HG02678 (cell line): Measurements from ENCODE around the gene GPR15.

Experiments used
- ATAC-seq: cut with Tn5 transposase; IDR thresholded peaks from one replicate; pipeline ENCODE4 v1.9.1; 2021; ENCODE audit warnings: mild to moderate bottlenecking, moderate library complexity; ENCODE audit not compliant: unreplicated experiment

Gene GPR15

GRCh38 chr3:98529856-98530459 lies 1.8 kb upstream of the GPR15 start:
- no peak for ATAC-seq

DNA sequence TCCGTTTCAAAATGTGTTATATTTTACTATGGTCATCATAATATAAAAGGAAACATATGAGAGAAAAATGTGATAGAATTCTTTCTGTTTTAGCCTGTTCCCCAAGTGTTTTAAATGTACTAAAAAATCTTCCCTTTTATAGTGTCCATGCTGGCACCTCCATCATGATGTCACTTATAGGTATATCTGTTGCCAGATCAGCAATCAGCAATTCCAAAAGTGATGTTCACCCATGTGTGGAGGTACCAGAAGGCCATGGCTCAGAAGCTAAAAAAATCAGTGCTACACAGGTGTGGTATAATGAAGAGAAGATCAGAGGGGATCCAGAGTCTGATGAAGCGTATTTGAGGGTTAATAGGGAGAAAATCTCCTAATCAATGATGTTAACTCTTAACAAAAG lies 1.1 kb upstream of the GPR15 start:
- ATAC-seq = no peak

DNA sequence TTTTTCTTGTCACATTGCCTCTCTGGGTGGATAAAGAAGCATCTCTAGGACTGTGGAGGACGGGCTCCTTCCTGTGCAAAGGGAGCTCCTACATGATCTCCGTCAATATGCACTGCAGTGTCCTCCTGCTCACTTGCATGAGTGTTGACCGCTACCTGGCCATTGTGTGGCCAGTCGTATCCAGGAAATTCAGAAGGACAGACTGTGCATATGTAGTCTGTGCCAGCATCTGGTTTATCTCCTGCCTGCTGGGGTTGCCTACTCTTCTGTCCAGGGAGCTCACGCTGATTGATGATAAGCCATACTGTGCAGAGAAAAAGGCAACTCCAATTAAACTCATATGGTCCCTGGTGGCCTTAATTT lies 478 bp downstream of the GPR15 start:
- ATAC-seq = no peak

GRCh38 chr3:98532709-98533571 lies 1.2 kb downstream of the GPR15 start:
- ATAC-seq = no peak

- no peak for ATAC-seq
Observed at GRCh38 chr3:98534168-98534567, 2.4 kb downstream of the GPR15 start.

DNA sequence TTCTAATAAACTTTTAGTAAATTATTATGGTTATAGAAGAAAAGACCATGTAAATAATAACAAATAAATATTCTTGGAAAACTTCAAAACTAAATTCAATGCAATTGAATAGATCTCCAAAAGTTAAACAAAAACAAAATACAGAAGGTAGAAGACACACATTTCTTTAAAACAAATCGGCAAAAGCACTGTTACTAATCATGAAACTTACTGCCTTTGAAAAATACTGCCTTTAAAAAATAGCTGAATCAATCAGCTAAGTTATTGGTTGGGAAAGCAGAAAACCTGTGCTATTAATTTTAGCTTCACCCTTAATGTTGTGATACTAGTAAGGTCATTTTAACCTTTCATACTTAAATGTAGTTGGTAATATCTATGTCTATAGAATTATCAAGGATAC lies 3.0 kb downstream of the GPR15 start:
- no peak for ATAC-seq

GRCh38 chr3:98536456-98537017 lies 4.8 kb downstream of the GPR15 start:
- peak; percentile 71 for ATAC-seq

- peak; percentile 44 for ATAC-seq
Observed at GRCh38 chr3:98540346-98540745, 8.6 kb downstream of the GPR15 start.

- ATAC-seq = no peak
Observed at GRCh38 chr3:98541695-98542094, 9.9 kb downstream of the GPR15 start.

DNA sequence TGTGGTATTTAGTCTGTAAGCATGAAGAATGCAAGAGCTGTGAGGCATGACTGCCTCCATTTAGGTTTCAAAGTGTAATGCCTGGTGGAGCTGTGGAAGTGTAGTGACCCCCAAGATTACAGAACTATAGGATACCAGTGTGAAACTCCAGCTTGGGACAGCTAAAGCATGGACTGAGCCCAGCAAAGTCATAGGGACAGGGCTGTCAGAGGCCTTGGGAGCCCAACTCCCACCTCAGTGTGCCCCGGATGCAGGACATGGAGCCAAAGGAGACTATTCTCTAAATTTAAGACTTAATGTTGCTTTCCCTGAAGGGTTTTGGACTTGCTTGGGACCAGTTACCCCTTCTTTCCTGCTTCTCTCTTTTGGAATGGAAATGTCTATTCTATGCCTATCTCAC lies 10.8 kb downstream of the GPR15 start:
- no peak for ATAC-seq

- ATAC-seq = peak; percentile 50
Observed at GRCh38 chr3:98545940-98546339, 14.2 kb downstream of the GPR15 start.

GRCh38 chr3:98548544-98548943 lies 16.8 kb downstream of the GPR15 start:
- no peak for ATAC-seq

DNA sequence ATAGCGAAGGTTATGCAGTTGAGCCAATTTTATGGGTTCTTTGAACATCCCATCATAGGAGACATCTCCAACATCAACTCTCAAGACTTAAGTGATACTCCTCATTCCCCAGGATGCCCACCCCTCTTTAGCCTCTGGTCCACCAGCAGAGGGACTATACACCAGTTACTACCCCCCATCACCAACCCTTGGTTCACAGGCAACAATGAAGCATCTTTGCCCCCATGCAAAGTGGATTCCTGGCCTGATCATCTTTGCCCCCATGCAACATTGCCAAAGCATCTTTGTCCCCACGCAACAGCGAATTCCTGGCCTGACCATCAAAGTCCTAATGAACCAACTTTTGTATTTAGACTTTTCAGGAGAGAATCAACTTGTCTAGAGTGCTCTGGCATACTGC lies 19.1 kb downstream of the GPR15 start:
- no peak for ATAC-seq

DNA sequence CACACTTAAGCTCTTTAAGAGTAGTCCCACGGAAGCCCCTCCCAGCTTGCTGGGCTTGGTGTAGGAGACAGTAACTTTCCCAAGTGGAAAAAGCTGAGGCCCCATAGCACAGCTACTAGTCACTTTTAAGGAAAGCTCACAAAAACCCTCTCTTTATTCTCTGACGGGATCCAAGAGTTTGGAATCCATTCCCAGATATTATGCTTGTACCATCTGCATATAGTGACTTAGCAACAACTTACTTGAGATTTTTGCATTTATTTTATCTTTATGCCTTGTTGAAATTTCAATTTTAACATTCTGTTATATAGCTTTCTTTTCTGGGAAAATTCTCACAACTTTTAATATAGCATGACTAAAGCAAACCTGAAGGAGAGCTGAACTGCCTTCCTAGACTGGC lies 19.5 kb downstream of the GPR15 start:
- ATAC-seq = no peak

- ATAC-seq = no peak
Observed at GRCh38 chr3:98551754-98552153, 20.0 kb downstream of the GPR15 start.

DNA sequence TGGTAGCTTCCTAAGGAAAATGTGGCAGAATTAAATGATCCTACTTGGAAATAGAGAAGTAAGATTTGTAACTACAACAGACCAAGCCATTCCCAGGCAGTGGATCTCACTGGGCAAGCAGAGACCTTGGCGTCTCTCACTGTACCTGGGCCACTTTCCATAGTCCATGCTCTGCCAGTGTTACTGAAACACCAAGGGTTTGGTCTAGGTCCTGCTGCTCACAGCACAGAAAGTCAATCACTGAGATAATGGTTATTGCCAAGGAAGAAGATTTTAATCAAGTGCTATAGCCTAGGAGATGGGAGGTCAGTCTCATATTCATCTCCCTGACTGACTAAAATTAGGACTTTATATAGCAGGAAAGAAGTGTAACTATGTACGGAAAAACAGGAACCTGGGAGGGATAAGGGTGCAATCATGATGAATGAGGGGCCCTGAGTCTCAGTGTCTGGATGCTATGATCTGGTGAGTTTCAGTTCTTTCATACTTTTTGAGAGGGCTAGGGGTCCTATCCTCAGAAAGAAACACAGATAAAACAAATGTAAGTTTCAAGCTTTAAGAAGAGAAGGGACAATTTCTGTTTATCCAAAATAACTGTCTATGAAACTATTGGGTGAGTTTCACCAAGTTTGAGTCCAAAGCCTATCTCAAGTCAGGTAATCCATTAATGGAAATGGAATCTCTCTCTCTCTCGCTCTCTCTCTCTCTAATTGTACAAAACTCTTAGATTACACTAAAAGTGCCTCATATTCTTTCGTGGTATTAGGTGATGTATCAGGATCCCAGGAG lies 20.6 kb downstream of the GPR15 start:
- no peak for ATAC-seq

DNA sequence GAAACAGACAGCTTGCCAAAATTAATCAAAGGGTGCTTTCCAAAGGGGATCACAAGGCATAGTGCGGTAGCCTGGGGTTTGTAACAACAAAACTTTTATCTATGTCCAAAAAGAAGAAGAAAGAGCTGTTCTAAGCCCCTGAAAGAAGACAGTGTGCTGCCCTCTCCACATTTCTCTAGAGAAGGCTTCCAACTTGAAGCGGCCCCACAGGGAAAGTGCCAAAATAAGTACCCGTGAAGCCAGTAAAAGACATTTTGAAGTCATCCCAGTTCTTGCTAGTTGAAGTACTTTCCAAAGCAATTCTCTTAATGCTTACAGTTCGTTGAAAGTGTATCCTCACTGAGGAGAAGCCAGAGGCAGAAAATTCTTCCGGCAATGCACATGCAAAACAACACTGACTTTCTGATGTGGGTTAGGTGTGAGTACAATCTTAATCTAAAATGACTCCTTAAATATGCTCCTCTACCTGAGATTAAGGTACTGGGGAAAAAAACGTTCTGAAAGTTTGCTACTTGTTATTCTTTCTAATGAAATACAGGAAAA lies 21.3 kb downstream of the GPR15 start:
- no peak for ATAC-seq

GRCh38 chr3:98553753-98554152 lies 22.0 kb downstream of the GPR15 start:
- no peak for ATAC-seq

GRCh38 chr3:98554580-98554979 lies 22.8 kb downstream of the GPR15 start:
- no peak for ATAC-seq

DNA sequence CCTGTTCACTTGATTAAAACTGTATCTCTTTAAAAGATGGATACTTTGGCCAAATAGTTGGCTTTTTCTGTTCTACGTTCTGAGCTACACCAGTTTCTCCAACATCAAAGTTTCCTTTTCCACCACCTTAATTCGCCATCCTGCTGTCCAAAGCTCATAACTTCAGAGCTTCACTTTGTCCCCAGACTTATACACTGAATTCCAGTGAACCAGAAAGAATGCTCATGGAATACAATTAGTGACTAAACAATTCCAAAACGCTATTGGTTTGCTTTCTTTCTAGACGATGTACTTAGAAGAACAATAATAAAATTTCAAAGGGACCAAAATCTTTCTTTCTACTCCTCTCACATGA lies 23.2 kb downstream of the GPR15 start:
- ATAC-seq = no peak
